GM20431 (cell line): ENCODE measurements around the gene DYNLT2B.
"Not testable (repeated sequence)": the region's sequence is repeated elsewhere in the genome, so short reads cannot be mapped to it uniquely, and the experiment has no call there.

Source experiments
- in situ Hi-C: fragments of 300-500 bp; cut with MseI, MboI; formaldehyde crosslinking; loops from one replicate; pipeline ENCODE4 v1.15.0; 2020; ENCODE audit warnings: low sequenced_read_pairs; ENCODE audit not compliant: unreplicated experiment

Gene DYNLT2B

DNA sequence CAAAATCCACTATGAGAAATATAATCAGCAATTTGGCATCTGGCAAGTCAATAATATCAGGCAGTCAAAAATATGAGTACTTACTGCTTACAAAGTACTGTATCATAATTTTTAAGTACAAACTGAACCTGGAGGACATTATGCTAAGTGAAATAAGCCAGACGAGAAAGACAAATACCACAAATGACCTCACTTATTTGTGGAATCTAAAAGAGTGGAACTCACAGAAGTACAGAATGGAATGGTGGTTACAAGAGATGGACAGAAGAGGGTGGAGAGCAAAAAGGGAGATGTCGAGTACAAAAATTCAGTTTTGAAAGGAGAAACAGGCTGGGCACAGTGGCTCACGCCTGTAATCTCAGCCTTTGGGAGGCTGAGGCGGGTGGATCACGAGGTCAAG is 42.9 kb downstream of the DYNLT2B start:
- in situ Hi-C loops, result no loop called here

DNA sequence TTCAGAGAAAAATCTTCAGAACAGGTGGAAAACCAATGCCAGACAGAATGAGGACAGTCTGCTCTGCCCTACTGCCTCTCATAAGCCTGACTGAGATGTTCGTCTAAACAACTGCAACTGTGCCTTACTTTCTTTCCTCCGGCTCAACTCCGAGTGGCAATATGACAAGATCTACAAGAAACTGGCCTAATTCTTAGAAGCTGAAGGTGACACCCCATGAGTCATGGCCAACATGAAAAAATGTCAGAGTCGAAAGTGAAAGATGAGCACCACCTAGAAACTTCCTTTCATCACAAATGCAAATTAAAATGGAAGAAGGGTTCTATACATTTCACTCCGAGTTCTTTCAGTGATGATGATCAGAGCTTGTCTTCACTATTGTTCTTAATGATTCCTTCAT is 43.5 kb downstream of the DYNLT2B start:
- in situ Hi-C loops, result loop anchor here (25.0 kb wide), 1 partner anchor 238 kb away; the partner anchor contains the start of genes RNF168 and SMCO1

DNA sequence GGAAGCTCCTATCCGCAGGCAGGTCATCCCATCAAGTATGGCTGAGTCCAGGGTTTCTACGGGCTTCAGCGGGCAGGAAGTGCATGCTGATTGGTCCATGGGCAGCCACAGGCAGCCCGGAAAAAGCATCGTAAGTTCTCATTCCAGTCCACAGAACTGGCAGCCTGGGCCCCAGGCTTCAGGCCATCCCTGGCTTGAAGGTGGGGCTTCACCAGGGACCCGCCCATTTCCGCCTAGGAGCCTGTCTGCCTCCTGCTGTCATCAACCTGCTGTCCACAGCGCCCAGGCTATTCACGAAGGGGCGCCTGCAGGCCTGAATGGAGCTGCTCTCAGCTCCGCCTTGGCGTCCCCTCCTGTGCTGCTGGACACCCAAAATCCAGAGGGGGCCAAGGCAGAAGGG is 44.4 kb downstream of the DYNLT2B start:
- in situ Hi-C loops, result loop anchor here (25.0 kb wide), 1 partner anchor 239 kb away; the partner anchor contains the start of genes RNF168 and SMCO1

DNA sequence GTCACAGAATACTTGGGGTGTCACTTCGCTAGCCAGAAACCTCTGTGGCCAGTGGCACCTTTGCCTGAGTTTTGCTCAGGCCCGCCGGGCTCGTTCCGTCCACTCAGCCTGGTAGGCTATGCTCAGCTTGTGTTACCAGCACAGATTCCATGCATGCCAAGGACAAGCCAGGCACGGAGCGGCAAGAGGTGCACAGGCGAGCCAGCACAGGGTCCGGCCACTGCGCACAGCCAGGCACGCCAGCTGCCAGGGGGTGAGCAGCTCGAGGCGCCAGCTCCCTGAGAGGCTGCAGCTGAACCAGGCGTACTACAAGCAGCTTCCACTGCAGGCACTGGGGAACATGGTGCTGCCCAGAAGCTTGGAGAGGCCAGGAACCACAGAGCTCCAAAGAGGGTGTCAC is 45.2 kb downstream of the DYNLT2B start:
- in situ Hi-C loops, result loop anchor here (25.0 kb wide), 1 partner anchor 239 kb away; the partner anchor contains the start of genes RNF168 and SMCO1

DNA sequence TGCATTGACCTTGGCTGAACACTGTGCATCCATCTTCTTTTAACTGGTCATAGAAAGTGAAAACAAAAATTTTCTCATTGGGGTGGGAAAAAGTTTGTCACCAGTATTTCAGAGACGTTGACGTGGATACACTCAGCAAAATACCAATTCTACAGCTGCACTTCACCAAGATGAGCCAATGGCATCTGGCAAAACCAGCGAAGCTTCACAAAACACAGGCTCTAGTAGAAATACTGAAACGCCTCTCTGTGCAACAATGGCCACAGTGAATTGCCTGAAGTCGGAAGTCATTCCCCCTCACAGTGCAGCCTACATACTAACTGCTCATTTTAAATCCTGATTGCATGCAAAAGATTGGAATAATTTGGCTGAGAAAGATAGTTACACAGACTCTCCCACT is 47.5 kb downstream of the DYNLT2B start:
- in situ Hi-C loops, result loop anchor here (25.0 kb wide), 1 partner anchor 242 kb away; the partner anchor contains the start of genes RNF168 and SMCO1

DNA sequence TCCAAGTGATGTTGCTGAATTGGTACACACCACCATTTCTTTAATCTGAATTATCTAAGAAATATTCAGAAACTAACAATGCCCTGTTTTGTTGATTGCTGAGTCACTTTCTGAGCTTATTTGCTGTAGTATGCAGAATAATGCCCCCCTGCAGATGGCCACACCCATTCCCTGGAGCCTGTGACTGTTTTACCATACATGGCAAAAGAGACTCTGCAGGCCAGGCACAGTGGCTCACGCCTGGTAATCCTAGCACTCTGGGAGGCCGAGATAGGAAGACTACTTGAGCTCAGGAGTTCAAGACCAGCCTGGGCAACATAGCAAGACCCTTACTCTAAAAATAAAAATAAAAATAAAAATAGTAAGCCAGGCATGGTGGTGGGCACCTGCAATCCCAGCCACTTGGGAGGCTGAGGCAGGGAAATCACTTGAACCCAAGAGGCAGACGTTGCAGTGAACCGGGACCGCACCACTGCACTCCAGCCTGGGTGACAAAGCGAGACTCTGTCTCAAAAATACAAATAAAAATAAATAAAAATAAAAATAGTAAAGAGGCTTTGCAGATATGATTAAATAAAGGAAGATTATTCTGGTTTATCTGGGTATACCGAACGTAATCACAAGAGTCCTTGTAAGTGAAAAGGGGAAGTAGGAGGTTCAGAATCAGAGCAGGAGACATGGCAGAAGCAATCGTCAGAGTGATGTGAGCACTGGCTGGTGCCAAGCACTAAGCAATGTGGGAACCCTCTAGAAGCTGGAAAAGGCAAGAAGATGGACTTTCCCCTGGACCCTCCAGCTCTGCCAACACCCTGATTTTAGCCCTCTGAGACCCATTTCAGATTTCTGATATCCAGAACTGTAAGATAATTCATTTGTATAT is 49.5 kb downstream of the DYNLT2B start:
- in situ Hi-C loops, result loop anchor here (25.0 kb wide), 1 partner anchor 244 kb away; the partner anchor contains the start of genes RNF168 and SMCO1

DNA sequence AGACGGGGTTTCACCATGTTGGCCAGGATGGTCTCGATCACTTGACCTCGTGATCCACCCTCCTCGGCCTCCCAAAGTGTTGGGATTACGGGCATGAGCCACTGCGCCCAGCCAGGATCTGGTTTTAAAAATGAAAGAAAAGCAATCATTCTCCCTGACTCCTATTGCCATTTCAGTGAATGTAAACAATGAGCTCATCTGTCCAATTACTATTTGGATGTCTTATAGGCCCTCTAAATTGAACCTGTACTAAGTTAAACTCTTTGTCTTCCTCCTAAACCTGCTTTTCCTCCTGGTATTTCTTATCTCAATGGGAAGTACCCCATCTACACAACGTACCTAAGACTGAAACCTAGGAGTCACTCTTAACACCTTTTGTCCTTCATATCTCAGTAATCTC is 54.2 kb downstream of the DYNLT2B start:
- in situ Hi-C loops, result loop anchor here (25.0 kb wide), 1 partner anchor 248 kb away; the partner anchor contains the start of genes RNF168 and SMCO1

DNA sequence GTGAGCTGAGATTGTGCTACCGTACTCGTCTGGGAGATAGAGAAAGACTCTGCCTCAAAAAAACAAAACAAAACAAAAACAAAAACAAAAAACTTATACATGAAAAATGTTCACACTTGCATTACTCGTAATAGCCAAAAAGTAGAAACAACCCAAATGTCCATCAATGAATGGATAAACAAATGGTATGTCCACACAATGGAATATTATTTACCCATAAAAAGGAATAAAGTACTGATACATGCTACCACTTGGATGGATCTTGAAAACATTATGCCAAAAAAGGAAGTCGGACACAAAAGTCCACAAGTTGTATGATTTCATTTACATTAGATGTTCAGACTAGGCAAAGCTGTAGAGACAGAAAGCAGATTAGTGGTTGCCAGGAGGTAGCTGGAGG is 57.3 kb downstream of the DYNLT2B start:
- in situ Hi-C loops, result loop anchor here (25.0 kb wide), 1 partner anchor 252 kb away; the partner anchor contains the start of genes RNF168 and SMCO1

DNA sequence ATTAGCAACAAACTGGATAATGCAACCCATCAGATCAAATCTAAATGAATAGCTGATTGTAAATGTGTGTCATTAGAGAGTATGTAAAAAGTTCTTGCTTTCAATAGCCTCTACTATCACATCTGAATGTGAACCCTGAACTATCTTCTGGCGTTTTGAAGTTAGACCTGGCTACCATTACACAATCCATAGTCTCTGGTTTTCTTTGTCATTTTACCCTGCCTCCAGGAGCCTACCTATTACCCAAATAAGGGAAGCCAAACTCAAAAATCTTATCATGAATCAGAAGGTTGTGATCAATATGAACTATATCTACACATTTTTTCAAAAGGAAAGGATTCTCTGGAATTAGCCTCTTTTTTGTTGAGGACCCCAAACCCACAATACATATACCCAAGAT is 62.3 kb downstream of the DYNLT2B start:
- in situ Hi-C loops, result loop anchor here (25.0 kb wide), 1 partner anchor 257 kb away; the partner anchor contains the start of genes RNF168 and SMCO1

DNA sequence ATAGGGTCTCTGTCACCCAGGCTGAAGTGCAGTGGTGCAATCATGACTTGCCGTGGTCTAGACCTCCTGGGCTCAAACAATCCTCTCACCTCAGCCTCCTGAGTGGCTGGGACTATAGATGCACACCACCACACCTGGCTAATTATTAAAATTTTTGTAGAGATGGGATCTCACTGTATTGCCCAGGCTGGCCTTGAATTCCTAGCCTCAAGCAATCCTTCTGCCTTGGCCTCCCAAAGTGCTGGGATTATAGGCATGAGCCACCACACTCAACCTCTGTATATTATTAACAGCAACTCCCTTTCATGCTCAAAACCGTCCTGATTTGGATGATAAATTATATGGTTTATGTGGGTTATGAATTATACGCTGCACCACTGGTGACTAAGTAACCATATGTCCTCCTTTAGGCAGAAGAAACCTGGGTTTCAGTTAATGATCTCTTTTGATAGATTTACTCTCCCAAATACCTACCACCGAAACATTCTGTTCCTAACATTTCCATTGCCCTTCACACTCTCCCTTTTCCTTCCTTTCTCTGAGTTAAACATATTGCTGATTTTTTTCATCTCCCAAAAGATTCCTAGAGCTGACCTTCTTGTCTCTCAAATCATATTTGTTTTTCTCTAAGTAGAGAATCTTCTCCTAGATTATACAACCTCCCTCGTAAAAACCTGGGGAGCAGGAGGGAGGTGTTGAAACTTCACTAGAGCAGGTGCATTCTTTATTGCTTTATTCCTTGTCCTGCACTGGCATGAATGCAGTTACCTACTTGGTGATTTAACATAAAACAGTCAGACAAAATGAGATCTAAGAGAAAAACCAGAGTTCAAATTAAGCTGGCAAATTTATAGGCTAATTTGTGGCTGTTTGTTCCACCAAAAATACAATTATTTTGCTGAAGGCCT is 63.4 kb downstream of the DYNLT2B start:
- in situ Hi-C loops, result loop anchor here (25.0 kb wide), 1 partner anchor 258 kb away; the partner anchor contains the start of genes RNF168 and SMCO1

DNA sequence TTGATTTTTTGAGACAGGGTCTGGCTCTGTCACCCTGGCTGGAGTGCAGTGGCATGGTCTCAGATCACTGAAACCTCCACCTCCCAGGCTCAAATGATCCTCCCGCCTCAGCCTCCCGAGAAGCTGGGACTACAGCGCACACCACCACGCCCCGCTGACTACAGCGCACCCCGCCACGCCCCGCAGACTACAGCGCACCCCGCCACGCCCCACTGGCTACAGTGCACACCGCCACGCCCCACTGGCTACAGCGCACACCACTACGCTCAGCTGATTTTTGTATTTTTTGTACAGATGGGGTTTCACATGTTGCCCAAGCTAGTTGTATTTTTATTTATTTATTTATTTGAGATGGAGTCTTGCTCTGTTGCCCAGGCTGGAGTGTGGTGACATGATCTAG is 66.1 kb downstream of the DYNLT2B start:
- in situ Hi-C loops, result loop anchor here (25.0 kb wide), 1 partner anchor 260 kb away; the partner anchor contains the start of genes RNF168 and SMCO1

DNA sequence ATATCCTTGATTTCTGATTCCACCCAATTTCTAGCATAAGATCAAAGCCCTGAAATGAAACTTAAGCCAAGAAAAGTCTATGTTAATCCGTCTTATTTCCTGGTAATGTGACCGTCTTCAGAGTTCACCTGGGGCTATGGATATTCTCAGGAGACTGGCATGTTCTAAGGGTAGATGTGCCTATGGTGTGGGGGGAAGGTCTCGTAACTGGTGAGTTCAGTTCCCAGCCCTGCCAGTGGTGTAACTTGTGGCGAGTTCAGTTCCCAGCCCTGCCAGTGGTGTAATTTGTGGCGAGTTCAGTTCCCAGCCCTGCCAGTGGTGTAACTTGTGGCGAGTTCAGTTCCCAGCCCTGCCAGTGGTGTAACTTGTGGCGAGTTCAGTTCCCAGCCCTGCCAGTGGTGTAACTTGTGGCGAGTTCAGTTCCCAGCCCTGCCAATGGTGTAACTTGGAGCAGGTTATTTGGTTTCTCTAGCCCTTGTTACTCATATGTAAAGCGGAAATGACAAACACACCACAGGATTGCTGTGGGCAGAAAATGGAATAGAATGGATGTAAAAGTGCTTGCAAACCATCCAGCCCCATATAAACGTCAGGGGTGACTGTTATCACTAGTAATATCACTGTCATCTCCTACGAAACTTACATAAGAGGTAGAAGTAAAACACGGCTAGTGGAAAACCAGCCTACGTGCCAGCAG is 71.3 kb downstream of the DYNLT2B start:
- in situ Hi-C loops, result no loop called here

DNA sequence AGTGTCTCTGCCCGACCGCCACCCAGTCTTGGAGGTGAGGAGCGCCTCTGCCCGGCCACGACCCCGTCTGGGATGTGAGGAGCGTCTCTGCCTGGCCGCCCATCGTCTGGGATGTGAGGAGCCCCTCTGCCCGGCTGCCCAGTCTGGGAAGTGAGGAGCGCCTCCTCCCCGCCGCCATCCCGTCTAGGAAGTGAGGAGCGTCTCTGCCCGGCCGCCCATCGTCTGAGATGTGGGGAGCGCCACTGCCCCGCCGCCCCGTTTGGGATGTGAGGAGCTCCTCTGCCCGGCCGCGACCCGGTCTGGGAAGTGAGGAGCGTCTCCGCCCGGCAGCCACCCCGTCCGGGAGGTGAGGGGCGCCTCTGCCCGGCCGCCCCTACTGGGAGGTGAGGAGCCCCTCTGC is 73.9 kb downstream of the DYNLT2B start:
- in situ Hi-C loops, result not testable (repeated sequence)

DNA sequence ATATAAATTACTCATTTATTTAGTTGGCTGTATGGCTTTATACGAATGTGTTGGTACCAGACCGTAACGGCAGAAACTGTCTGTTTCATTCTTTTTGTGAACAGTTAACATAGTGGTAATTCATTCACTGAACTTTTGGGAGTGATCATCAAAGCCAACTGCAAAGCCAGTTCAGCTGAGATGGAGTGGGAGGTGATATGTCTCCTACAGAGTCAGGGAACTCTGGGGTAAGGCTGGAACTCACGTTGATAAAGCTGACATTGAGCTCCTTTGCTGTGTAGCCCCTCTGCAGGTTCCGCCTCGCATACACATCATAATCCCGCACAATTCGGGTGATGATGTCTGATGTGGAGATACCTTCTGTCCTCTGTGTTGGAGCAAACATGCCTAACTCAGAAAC is 76.3 kb downstream of the DYNLT2B start:
- in situ Hi-C loops, result no loop called here
